NB4 (cell line): ENCODE measurements around the gene D2HGDH.

ENCODE experiments used
- CTCF ChIP-seq: IDR thresholded peaks from one replicate; pipeline ENCODE4 v1.5.1; 2012; ENCODE audit warnings: low read depth, low read length
- MAX ChIP-seq: IDR thresholded peaks from 2 replicates; pipeline ENCODE4 v1.6.1; 2011; ENCODE audit warnings: low read depth, low read length
- MYC ChIP-seq: IDR thresholded peaks from 2 replicates; pipeline ENCODE4 v1.6.1; 2011; ENCODE audit warnings: low read depth, low read length
- POLR2A ChIP-seq: IDR thresholded peaks from 2 replicates; pipeline ENCODE4 v1.6.1; 2011; ENCODE audit warnings: mild to moderate bottlenecking; ENCODE audit not compliant: insufficient read length; ENCODE audit errors: extremely low read depth

- TF ChIP-seq CTCF = no peak
- no peak for TF ChIP-seq MAX
- TF ChIP-seq POLR2A = no peak
- TF ChIP-seq MYC = no peak
Observed at GRCh38 chr2:241759067-241759807, 24.8 kb downstream of the D2HGDH start.
